Dedifferentiated amniotic fluid mesenchymal stem cell (primary cell): ENCODE data around the gene TMEM231.
"Not testable (repeated sequence)": the region's sequence is repeated elsewhere in the genome, so short reads cannot be mapped to it uniquely, and the experiment has no call there.

Experiments
- DNase-seq: peaks from one replicate; pipeline ENCODE4 v3.0.0-alpha.2; 2016; ENCODE audit errors: extremely low spot score

Gene TMEM231

DNA sequence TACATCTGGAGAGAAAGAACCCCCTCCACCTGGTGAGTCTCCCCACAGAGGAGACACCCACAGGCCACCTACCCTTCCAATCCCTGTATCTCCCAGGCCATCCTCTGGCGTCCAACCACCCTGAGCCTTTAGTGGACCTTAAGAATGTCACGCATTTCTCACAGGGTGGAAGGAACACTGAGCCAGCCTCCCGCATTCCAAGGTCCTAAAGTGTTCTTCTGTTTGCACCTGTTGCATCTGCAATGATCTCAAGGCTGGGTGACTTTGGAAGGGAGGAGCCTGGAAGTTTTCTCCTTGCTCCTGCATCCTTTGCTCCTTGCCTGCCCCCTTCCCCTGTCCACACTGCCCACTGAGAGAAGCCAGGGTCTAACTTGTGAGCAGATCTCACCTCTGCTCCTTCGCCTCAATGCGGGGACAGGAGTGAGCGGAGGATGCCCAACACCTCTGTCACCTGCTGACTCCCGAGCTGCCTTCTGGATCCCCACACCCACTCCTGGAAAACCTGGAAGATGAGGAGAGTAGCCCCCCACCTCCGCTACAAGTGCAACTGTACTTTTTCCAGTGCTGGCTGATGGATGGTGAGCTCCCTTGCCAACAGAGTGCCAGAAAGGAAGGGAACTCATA is 23.8 kb downstream of the TMEM231 start:
- DNase-seq, result no peak

DNA sequence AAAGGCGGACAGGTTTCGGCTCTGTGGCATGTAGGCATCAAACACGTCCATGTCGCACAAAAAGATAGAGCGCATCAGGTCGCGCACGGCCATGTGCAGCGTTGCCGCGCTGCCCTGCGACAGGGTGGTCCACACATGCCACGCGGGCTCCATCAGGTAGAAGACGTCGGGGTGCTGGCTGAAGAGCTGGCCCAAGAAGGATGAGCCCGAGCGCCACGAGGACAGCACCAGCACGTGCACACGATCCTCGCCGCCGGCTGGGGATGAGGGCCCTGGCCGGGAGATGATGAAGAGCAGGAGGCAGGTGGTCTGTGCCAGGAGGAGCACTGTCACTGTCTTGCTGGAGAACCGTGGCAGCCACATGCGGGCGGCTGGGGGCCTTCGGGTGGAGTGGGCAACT is 26.1 kb downstream of the TMEM231 start:
- no peak for DNase-seq

DNA sequence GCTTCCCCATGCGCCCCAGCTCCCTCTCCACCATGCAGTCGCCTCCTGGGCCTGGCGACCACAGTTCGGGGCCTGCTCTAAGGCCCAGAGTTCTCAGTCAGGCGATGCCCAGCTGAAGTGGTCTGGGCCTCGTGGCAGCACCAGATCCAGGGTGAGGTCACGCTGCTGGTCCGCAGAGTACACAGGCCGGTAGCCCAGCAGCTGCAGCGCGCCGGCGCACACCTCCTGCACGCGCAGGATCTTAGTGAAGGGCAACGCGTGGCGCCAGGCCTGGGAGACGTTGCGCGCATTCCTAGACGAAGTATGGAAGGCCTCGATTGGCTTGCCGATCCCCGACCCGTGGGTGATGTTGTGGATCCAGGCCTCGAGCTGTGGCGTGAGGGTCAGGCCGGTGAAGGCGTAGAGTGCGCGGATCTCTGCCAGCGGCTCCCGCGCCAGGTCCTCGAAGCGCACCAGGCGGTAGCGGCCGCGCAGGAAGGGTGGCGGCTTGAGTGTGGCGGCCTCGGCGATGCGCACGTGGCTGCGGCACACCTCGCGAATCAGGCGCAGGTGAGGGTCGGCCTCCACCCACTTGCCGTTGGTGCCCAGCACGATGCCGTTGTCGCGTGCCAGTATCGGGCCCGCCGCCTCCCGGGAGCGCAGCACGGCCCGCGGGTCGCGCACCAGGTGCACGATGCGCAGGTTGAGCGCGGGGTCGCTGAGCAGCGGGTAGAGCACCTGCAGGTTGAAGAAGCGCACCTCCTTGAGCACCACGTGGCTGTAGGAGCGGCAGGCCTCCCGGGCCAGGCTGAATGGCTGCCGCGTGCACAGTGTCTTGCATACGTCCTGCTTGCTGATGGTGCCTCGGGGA is 26.8 kb downstream of the TMEM231 start:
- no peak for DNase-seq

DNA sequence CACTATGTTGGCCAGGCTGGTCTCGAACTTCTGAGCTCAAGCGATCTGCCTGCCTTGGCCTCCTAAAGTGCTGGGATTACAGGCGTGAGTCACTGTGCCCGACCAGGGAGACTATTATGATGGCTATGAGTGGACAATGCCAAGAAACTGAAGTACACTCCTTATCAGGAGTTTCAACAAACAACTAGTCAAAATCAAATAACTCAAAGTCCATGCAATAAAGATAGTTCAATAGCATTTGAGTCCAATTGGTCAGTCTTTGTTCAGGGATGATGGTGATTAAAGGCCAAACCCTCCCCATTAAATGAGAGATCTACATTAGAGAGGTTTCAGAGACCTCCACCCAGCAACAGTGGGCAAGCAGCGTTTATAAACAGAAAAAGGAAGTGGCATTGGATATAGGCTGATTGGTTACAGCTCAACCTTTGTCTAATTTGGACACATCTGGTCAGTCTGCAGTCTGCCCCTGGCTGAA is 28.2 kb downstream of the TMEM231 start:
- no peak for DNase-seq

DNA sequence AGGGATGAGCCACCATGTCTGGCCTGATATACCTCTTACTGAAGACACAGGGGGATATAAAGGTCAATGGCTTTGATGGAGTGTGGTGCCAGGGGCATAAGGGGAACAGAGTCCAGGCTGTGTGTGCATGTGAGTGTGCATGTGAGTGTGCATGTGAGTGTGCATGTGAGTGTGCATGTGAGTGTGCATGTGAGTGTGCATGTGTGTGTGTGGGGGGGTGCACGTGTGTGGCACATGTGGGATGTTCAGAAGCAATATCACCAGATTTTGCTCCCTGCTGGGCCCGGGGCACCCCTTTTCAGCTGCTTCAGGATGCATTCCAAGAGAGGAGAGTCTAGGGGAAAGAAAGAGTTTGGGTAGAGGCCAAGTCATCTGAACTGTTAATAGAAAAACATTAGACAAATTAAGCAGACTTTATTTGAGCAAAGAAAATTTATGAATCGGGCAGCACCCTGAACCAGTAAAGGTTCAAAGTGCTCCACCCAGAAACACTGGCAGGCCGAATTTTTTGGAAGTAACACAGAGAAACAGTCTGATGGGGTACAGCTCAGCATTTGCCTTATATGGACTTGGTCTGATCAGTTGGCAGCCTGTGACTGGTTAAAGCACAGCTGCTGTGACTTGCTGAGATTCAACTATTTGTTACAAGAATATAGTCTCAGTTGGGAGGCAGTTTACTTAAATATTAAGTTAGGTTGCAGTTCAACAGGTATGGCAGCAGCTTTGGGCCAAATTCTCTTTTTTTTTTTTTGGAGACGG is 29.8 kb downstream of the TMEM231 start:
- no peak for DNase-seq

DNA sequence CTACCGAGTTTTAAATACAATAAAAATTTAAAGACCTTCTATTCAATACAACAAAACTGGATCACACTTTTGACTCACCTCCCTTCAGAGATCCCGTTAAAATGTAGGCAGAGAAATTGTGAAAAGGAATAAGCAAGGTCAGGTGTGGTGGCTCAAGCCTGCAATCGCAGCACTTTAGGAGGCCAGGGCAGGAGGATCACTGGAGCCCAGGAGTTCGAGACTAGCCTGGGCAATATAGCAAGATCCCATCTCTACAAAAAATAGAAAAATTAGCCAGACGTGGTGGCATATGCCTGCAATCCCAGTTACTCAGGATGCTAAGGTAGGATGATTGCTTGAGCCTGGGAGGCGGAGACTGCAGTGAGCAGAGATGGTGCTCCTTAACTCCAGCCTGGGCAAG is 36.9 kb downstream of the TMEM231 start:
- no peak for DNase-seq

DNA sequence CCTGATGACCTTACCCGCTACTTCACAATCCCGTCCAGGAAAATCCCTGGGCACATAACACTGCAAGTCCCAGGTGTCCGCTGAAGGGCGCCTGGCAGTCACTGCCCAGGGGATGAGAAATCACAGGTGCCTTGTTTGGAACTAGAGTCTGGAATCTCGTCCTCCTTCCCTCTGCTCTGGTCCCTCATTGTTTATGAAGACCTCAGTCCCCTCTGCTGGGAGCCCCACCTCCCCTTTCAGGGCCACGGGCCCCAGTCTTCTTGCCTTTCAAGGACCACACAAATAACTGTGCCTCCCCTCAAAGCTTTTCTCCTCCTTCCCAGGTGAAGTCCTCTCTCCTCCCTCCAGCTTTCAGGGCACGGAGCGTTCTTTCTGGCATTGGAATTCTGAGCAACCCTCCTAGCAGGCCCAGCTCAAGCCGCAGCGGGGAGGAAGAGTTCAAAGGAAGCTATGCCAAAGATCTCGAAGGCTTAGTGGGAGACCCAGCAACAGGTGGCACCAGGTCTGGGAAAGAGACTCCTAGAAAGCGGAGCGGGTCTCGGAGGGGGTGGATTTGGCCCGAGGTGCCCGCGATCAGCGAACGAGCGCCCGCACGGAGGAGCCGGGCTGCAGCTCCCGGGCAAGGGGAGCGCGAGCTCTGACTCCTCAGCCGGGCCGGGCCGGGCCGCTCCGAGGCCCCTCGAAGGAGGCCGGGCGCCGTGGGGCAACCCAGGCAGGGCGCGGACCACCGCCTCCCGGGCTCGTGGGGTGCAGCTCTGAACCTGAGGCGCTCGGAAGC is 39.7 kb downstream of the TMEM231 start:
- DNase-seq, result not testable (repeated sequence)

DNA sequence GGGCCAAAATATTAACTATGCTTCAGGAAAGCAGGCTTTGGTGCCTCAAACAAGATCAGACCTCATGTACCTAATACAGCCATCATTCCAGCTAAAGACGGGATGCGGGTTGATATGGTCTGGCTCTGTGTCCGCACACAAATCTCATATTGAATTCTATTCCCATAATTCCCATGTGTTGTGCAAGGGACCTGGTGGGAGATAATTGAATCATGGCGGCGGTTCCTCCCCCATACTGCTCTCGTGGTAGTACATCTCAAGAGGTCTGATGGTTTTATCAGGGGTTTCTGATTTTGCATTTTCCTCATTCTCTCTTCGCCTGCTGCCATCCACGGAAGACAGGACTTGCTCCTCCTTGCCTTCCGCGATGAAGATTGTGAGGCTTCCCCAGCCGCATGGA is 41.8 kb downstream of the TMEM231 start:
- no peak for DNase-seq

DNA sequence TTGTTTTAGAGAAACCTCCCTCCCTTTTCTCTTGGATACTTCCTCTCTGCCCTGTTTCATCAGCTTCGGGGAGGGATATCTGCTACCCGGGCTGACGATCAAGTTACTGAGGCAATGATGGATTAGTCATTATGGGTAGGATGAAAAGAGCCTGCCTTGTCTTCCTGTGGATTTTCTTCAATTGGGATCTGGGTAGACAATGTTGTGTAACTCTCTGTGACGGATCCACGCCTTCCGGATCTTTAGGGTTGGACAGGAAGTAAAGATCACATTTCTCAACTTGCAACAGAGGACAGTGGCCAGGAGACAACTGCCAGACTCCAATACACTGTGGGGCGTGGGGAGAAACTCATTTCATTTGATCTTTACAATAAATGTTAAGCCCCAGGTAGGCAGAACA is 49.5 kb downstream of the TMEM231 start:
- peak; percentile 77 for DNase-seq

DNA sequence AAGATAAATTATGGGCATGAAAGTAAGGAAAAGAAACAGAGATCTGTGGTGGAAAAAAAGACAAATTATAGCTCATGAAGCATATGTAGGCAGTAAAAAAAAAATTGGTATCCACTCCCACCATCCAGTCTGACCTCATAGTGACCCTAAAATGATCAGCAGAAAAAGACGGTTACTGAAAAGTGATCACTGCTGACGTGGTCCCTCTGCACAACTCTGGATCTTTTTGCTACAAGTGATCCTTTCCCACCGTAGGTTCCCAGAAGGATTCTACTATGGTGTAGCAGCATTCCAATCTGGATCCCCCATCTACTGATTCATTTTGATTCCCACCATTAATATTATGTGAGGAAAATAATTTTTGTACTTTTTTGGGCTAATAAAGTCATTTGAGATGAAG is 49.9 kb downstream of the TMEM231 start:
- no peak for DNase-seq

DNA sequence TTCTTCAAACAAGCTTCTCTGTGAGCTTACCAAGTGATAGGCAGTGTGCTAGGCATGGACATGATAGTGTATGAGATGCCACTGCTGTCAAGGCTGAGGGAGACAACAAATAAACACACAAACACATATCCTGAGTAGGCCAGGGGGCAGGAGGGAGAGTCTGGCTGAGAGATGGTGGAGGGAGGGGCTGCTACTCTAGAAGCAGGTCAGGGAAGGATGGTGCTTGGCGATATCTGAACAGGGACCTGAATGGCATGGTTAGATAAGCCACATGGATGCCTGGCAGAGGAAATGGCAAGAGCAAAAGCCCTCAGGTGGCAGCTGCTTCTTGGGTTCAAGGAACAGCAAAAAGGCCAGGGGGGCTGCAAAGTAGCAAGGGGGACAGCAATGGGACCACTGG is 52.3 kb downstream of the TMEM231 start:
- DNase-seq, result no peak

DNA sequence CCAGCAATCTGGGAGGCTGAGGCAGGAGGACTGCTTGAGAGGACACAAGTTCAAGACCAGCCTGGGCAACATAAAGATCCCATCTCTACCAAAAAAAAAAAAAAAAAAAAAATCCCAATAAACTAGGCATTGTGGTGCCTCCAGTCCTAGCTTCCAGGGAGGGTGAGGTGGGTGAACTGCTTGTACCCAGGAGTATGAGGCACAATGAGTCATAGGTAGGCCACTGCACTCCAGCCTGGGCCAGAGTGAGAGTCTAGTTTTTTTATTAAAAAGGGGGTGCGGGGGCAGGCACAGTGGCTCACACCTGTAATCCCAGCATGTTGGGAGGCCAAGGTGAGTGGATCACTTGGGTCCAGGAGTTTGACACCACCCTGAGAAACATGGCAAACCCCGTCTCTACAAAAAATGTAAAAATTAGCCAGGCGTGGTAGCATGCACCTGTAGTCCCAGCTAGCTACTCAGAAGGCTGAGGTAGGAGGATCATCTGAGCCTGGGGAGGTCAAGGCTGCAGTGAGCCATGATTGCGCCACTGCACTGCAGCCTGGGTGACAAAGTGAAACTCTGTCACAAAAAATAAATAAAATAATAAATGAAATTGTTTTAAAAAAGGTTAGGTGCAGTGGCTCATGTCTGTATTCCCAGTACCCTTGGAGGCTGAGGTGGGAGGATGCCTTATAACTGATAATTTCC is 53.0 kb downstream of the TMEM231 start:
- DNase-seq, result no peak

DNA sequence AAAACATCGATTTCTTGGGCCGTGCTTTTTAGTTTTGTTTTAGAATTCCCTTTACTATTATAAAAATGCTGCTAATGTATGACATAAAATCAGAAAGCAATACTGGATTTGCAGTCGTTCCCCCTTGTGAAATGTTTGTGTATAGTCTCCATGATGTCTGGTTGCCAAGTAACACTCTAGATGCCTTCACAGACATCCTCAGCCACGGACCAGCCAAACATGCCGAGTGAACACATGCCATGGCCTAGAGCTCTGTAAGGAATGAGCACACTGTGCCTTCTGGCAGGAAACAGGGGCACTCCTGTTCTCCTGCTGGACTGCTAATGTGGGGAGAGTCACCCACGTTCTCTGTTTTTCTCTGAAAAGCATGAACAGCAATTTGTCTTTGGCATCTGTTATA is 54.2 kb downstream of the TMEM231 start:
- DNase-seq, result not testable (repeated sequence)

DNA sequence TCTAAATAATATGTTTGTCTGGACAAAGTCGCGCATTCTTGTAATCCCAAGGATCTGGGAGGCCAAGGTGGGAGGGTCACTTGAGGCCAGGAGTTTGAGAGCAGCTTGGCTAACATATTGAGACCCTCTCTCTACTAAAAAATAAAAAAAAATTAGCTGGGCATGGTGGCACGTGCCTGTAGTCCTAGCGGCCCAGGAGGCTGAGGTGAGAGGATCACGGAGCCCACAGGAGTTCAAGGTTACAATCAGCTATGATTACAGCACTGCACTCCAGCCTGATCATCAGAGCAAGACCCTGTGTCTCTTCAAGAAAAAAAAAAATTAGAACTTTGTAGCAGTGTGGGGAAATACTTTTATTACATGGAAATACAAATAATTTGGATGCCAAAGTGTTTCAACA is 54.7 kb downstream of the TMEM231 start:
- no peak for DNase-seq

DNA sequence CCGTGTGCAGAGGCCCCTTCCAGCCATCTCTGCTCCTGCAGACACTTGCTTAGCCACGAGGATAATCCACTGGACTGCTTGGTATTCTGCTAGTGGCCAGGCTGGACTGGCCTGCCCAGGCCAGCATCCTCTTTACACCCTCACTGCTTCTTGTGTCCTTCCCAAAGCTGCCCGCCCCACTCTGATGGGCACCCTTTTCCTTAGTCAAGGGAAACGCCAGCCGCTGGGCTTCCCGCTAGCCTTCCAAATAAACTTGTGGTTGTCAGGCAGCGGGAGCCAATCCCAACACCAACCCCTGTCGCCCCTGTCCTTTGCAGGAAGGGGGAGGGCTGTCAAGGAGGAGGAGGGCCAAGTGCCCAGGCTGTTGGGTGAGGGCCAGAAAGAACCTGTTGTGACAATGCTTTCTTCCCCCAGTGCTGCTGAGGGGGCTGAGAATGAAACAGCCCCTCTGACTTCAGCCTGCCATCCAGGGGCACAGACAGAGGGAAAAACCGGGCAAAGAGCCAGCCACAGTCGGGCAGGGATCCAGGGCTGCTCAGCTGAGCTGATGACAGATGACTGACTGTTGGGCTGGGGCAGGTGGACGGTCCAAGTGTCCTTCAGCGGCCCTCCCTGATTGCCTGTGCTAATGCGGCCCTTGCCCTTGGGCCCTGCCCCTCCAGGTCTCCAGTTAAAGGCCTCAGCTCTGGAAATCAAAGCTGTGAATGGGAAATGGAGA is 57.3 kb downstream of the TMEM231 start:
- DNase-seq, result not testable (repeated sequence)

DNA sequence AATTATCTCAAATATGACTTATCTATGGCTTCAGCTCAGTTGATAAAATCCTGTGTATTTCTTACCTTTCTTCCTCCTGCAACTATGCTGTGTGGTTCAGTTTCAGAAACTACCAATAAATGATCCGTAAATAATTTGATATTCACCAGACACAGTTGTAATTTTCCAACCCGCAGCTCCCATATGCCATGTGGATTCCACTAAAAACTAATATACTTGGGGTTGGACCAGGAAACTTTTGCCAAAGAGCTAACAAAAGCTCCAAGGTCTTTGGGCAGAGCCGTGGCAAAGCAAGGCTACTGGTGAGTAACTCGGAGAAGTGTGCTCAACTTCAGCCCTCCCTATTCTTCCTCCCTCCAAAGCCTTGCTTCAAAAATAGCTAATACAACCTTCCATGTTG is 58.5 kb downstream of the TMEM231 start:
- no peak for DNase-seq

DNA sequence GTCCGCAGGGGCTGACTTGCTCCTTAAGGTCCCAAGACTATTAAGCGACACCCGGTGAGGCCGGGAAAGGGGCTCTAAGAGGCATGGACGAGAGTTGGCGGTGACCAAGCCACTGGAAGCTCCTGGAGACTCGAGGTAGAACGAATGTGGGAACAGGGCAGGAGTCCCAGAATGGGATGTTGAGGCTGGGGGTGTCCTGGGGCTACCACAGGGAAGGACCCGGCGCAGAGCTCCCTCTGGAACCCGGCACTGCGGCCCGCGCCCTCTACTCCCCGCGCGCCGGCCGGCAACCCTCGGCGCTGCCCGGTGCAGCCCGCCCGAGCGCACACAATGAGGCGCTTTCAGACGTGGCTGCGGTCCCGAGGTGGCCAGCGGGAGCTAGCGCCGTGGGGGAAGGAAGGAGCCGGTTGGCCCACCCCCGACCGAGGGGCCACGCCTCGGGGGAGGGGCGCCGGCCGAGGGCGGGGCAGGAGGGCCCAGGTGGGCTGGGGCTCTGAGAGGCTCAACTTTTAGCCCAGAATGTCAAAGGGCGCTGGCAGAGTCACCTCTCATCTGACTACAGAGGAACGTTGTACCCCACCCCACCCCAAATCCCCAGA is 60.9 kb downstream of the TMEM231 start, which contains the start of gene CHST6:
CHST6 (minus strand) TSS at position 366 of the 599 bp plus-strand sequence. CDS start 15,613 bp downstream, outside the sequence.
- DNase-seq, result no peak

DNA sequence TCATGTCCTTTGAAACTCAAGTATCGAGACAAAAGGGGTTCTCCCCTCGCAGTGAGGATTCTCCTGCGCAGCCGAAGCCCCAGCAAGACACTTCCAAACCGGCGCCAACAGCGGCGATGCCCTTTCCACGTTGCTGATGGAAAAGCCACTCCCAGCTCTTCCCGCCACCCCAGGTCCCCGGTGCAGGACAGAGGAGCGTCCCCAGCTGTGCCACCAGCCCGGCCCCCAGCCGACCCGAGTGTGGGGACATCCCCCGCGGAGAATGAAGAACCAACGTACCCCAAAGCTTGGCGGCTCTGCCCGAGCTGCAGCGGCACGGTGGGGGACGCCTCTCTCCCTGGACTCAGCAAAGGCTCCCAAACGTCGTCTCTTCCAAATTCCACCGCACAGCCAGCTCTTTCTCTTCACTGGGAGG is 61.4 kb downstream of the TMEM231 start:
- DNase-seq, result no peak

DNA sequence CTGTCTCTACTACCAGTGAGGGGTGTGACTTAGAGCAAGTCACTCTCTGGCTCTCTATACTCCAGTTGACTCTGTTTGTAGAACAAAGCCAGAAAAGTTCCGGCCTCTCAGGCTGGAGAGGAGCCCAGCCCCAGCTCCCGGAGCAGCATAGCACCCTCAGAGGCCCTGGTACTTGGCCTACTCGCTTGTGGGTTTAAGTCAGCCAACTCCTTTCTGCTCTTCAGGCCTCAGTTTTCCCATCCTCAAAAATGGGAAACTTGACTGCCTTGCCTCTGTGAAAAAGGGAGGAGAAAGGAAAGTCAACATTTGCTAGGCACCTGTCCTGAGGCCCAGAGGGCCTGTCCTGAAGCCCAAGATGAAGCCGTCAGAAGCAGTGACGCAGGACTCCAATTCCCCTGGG is 61.9 kb downstream of the TMEM231 start:
- DNase-seq, result no peak

DNA sequence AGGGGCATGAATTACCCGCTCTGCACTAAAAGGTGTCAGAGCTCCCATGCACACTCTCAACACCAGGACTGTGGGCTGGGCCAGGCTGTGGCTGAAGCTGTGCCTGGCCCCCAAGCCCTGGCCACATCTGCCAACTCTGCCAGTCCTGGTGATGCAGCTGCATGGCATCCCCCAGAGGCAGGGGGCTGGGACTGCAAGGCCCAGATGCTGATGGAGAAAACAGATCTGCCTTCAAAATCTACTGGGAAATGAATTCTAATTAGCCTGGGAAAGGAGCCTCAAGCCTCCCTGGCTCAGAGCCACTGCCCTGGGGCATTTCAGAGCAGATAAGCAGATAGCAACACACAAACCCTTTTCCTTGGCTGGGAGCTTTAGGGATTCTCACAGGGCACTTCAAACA is 64.2 kb downstream of the TMEM231 start:
- DNase-seq, result no peak
